HG03108 (cell line): ENCODE data around the gene BHLHE41.

ENCODE experiments used
- ATAC-seq: cut with Tn5 transposase; IDR thresholded peaks from one replicate; pipeline ENCODE4 v1.9.1; 2021; ENCODE audit warnings: moderate library complexity; ENCODE audit not compliant: unreplicated experiment

The BHLHE41 gene

DNA sequence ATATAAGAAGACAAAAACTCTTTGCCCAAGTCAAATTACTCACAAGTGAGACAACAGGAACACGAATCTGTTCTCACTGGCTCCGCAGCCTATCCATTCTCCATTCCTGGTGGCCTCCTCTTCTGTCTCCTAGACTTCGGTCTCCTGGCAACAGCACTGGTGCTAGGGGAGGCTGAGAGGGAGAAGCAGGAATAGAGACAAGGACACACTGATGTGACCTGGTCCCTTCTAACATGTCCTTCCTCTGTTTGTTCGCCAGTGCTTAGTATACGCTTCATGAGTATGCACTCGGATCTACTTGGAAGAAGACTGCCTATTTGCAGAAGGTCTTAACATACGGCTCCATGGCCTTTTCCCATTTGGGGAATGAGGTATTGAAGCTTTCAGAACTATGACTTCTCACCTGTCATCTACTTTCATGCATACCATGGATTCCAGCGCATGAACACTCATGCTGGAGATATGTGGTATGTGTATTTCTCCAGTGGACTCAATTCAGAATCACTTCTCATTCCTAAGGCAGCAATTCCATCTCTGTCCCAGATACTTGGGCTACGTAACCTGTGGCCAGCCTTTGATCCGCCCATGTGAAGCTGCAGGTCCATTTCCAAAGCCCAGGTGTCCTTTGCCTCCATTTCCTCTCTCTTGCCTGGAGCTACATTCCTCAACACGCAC, 33.9 kb downstream of the BHLHE41 start:
- no peak for ATAC-seq

DNA sequence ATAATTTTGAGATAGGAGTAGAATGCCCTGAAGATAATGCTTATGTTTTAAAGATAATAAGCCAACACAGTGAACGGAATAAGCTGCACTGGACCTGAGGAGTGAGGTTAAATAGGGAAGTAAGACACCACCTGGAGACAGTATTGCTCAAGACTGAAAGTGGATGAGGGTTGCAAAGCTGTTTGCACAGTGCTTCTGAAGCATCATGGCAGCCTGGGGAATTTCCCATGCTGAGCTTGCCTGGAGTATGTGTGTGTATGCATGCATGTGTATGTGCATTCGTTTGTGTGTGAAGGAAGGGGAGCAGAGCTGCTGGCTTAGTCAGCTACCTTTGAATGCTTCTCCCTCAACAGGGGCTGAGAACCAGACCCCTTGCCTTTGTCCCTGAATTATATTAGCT, 35.8 kb downstream of the BHLHE41 start:
- peak; percentile 96 for ATAC-seq

DNA sequence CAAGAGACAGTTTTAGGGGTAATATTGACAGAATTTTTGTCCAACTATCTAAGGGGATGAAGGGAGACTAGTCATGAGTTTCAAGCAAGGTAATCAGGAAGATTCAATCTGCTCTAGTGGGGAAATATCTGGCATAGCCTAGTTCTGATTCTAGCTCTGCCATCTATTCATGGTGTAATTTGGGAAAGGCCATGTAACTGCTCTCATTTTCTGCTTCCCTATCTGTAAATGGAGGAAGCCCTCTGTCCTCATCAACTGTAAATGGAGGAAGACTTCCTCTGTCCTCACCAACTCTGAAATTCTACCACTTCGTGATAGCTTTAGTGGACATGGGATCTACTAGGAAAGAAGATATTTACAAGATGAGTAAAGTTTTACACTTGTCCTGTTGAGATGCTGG, 37.9 kb downstream of the BHLHE41 start:
- ATAC-seq, result no peak

DNA sequence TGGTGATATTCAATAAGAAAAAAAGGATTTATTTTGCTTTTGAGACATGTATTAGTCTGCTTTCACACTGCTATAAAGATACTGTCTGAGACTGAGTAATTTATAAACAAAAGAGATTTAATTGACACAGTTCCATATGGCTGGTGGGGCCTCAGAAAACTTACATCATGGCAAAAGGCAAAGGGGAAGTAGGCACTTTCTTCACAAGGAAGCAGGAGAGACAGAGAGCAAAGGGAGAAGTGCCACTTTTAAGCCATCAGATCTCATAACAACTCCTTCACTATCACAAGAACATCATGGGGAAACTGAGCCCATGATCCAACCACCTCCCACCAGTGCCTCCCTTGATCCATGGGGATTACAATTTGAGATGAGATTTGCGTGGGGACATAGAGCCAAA, 43.9 kb downstream of the BHLHE41 start:
- no peak for ATAC-seq

DNA sequence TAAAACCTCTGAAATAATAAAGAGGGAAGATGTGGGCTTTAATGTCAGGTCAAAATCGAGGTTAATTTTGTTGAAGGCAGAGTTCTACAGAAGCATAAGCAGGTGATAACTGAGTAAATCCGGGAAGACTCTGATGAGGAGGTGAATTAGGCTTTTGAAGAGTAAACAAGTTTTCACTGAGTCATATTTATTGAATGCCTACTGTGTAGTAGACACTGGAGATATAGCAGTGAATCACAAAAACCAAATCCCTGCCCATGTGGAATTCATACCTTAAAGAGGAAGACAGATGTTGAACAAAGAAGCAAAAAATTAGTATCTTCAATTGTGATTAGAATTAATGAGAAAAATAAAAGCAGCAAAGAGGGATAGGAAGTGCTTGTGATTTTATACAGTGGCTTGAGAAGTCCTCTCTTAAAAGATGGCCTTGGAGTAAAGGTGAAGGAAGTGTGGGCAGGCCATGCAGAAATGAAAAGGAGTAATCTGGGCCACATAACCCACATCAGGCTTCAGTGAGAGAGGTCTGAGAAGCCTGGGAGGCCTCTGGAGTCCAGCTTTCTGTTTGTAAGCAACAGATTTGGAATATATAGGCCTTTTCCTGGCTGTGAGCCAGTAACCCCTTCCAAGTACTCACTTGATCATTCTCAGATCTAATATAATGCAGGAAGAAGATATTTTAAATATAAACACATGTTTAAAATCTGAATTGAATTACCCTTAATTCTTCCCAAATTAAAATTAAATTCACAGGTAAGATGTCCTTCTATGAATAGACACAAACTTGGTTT, 46.7 kb downstream of the BHLHE41 start:
- ATAC-seq, result no peak
